Erythroblast (primary cell): ENCODE measurements around the gene RAPGEF2.

Experiments
- GATA1 ChIP-seq: IDR thresholded peaks from 2 replicates; pipeline ENCODE4 v1.6.1; 2011; ENCODE audit warnings: low read depth, mild to moderate bottlenecking, control low read depth, low read length, moderate library complexity
- POLR2A ChIP-seq: IDR thresholded peaks from 2 replicates; pipeline ENCODE4 v1.6.1; 2011; ENCODE audit warnings: mild to moderate bottlenecking, low read length

DNA sequence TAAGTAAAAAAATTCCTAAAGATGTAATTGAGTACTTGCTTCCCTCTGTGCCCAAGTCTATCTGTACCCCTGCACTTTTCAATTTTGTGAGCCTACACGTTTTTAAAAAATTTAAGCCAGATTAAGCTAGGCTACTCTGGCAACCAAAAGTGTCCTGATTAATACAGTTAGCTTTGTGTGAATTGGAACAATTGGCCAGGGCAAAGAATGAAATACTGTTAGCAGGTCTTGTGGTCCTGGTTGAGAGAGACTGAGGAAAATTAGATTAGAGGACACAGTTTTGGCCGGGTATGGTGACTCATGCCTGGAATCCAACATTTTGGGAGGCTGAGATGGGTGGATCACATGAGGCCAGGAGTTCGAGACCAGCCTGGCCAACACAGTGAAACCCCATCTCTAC, 293.3 kb downstream of the RAPGEF2 start:
- TF ChIP-seq POLR2A (no peak), GATA1 (no peak)
